Activated CD8-positive, alpha-beta memory T cell treated with anti-CD3 and anti-CD28 coated beads for 24 hours (primary cell): Measurements from ENCODE around the gene PCSK6.
"Not testable (repeated sequence)": the region's sequence is repeated elsewhere in the genome, so short reads cannot be mapped to it uniquely, and the experiment has no call there.

Experiments used
- DNase-seq: peaks from one replicate; pipeline ENCODE4 v3.0.0-alpha.2; 2020

Gene PCSK6

DNA sequence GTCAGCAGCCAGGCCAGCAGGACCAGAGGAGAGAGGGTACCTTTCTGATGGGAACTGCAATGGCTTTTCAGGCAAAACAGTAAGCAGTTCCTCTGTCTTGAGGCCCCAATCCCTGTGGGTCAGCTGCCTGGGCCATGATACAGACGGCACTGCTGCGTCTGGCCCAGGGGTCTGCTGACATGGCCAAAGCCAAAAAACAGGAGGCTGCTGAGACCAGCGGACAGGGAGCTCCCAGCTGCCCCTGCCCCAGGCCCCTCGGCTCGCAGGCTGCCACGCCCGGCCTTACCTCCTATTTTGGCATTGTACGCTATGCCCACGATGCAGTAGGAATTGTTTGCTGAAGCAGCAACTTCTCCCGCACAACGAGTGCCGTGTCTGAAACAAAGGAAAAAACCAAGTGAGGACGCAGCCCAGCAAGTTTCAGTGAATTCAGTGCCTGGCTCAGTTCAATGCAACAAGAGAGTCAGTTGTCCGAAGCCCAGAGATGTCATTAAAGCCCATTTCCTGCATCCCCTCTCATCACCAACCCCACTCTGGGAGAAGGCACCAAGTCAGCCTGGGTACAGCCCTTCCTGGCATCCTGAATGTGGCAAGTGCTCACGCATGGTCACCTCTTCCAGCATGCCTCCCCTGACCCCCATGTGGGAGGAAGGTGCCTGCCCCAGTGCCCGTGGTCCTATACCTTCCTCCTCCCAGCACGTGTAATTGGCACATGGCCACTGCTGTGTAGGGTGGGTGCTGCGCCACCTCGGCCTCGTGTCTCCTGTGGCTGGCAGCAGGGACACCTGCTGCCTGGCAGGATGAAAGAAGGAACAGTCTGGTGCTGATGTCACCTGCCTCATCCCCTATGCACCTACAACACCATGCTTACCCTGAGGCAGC, 61.7 kb downstream of the PCSK6 start:
- DNase-seq: peak; percentile 48

DNA sequence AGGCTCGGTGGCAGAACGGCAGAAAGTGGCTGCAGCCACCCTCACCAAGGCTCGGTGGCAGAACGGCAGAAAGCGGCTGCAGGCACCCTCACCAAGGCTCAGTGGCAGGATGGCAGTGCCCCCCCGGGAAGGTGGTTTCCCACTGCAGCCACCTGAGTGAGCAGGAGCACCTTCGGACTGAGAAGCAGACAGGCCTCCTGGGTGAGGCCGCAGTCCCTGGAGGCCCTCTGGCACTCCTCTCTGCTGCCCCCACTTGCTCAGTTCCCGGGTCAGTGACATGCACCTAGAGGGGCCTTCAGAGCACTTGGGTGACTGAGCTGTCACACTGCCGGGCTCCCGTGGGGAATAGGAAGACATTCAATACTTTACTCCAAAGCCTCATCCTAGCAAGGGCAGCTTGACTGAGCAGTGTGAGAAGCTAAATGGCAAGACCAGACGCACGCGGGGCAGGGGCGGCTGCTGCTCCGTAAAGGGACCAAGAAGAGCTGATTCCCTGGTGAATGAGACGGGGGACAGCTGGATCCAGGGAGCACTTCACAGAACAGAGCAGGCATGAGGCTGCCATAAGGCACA, 62.7 kb downstream of the PCSK6 start:
- peak; percentile 50 for DNase-seq

DNA sequence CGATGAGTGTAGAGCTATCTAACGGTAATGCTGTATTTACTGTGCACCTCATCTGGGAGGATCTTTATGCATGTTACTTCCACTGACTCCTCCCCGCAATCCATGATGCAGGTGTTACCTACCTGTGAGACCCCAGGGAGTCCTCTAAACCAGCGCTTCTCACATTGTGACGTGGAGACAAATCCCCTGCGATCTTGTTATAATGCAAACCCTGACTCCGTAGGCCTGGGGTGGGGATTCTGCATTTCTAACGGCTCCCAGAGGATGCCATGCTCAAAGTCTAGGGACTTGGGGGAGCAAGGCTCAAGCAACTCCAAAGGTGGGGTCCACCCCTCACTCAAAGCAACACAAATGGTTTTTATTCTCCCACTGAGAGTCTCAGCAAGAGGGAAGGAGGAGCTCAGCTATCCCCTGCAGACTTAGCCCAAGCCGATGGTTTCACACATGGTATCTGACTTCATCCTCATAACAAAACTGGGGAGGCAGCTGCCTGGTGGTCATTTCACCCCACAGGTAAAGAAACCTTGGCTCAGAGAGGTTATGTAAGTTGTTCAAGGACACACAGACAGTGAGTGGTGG, 63.6 kb downstream of the PCSK6 start:
- DNase-seq: peak; percentile 28

DNA sequence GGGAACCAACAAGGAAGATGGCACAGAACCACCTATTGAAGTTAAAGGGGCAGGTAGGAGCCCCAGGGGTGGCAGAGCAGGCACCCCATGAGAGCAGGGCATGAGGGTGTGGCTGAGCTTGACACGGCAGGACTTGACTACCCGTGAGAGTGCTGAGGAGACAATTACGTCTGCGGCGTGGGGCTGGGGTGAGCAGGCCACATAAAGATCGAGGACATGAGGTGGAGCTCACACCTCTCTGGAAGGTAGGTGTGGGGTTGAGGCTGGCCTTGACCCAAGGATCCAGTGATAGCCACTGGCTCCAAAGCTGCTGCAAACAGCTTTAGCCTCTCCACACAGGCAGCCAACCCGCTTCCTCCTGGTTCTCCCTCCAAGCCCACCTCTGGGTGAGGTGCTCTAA, 64.5 kb downstream of the PCSK6 start:
- peak; percentile 26 for DNase-seq

DNA sequence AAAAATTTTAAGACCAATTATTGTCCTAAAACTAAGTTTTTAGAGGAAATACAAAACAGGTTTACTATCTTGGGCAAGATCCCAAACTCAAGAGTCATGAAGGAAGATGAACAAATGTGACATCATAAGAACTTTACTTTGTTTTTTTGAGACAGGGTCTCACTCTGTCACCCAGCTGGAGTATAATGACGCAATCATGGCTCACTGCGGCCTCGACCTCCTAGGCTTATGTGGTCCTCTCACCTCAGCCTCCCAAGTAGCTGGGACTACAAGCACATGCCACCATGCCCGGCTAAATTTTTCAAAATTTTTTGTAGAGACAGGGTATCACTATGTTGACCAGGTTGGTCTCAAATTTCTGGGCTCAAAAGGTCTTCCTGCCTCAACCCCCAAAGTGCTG, 69.3 kb downstream of the PCSK6 start:
- DNase-seq: peak; percentile 11

DNA sequence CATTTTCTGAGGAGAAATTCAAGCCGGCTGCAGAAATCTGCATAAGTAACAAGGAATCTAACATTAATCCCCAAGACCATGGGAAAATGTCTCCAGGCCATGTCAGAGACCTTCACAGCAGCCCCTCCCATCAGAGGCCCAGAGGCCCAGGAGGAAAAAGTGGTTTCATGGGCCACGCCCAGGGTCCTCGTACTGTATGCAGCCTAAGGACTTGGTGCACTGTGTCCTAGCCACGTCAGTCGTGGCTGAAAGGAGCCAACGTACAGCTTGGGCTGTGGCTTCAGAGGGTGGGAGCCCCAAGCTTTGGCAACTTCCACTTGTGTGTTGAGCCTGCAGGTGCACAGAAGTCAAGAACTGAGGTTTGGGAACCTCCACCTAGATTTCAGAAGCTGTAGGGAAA, 73.0 kb downstream of the PCSK6 start:
- DNase-seq: peak; percentile 24

DNA sequence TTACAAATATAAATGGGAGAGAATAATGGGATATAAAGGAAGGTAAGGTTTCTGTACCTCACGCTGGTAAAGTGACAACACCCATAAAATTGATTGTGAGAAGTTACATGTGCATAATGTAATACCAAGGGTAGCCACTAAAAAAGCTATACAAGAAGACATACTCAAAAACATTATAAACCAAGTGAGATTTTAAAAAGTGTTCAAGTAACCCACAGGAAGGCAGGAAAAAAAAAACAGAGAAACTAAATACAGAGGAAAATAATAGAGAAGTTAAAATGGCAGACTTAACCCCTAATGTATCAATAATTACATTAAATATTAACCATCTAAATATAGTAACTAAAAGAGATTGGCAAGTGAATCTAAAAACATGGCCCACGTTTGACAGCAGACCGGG, 76.3 kb downstream of the PCSK6 start:
- no peak for DNase-seq

DNA sequence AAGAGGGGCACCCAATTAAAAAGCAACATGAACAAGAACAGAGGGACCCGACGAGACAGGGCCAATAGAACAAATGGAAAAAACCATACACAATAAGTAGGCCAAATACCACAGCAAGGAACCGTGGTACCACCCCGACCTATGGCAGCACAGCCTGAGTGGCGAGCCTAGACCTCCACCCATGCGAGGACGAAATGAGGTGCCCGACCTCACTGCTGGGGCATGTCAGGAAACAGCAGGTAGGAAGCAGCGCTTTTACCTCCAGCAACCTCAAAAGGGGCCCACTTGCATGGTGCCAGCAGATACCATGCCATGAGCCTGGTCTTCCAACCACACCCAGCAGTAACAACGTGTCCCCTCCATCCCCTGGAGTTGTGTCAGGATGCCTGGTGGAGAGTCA, 77.9 kb downstream of the PCSK6 start:
- peak; percentile 40 for DNase-seq

DNA sequence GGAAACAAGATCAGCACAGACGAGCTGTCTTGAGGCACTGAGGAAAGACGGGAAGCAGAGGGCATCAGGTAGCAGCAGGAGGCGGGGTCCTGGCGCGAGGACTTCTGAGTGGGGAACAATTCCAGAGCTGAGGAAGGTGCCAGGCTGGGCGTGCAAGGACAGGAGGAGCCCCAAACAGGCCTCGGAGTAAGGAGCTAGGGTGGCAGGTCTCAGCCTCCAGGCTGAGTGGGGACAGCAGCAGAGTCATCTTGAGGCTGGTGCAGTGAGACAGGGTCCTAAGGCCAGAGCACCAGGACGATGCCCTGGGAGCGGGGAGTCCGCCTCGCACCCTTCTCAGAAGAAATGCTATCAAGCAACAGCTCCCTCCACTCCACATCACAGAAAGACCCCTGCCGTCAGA, 78.4 kb downstream of the PCSK6 start:
- DNase-seq: peak; percentile 28

DNA sequence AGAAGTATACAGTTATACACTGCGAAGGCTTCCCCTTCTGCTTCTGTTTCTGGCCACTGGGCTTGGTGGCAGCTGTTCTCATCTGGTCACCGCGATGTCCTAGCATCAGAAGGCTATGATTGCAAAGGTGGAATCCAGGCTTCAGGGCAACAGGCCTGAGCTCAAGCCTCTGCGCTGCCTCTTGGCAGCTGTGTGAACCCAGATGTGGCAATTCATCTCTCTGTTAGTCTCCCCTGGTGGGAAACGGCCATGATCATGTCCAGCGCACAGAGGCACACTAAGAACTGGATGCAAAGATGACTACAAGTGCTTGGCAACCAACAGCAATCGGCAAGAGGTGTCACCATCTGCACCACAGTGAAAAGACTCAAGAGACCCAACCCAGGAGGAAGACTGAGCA, 78.9 kb downstream of the PCSK6 start:
- no peak for DNase-seq

DNA sequence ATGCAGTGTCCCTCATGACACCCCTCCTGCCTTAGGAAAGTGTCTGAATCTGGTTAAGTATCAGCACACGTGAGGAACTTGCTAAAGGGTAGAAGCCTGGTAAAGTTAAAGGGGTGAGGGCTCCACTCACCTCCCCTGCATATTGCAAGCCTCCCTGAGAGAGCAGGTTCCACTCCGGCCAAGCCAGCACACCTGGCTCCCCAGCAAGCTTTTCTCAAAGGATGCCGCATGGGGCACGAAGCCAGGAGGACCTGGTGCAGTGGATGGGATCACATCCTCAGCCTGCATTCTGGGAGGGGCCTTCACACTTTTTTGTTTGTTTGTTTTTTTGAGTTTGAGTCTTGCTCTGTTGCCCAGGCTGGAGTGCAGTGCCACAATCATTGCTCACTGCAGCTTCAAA, 79.9 kb downstream of the PCSK6 start:
- DNase-seq: peak; percentile 37

DNA sequence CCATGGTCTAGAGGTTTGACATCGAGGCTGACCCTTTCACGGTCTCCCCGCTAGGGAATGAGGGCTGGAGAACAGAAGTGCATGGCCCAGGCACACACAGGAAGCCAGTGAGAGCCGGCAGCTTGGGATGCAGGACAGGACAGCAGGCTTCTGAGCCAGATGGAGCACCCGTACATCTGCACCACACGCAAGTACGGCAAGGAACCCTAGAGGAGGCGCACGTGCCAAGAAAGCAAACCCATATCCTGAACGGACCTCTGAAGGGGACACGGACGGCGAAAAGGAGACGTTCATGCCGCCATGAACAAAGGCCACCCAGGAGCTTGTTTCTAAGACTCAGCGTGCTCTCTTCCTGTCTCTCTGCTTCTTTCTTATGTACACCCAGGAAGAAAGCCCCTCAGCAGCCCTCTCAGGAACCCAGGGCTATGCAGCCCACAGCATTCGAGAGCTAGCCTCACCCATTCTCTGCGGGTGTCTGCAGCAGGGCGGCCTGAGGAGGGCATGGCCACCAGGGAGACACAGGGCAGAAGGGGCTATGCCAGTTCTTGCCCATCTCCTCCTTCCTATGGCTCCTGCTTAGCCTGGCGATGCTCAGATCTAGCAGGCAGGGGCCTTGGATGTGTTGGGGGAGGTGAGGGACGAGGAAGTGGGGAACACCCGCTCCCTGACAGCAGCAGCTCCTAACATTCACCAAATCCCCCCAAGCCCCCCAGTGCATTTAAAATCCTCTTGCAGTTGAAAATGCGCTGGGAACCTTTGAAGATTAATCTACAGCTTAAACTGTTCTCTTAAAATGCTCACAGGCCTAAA, 81.3 kb downstream of the PCSK6 start:
- peak; percentile 52 for DNase-seq

DNA sequence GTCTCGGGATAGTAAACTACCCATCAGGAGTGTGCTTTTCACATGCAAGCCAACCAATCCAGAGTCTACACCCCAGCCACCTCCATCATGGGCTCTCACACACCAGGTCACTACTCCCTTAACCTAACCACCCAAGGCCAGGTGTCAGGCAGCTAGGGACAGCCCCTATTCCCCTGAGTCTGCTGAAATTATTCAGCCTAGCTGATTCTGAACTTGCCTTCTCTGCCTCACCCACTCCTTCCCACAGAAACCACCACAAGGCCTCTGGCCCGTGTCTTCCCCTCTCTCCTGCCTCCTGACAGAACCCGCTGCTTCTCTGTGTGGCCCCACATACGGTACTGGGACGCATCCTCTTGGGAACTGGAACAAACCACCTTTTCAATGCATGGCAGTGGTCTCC, 82.1 kb downstream of the PCSK6 start:
- DNase-seq: peak; percentile 56

DNA sequence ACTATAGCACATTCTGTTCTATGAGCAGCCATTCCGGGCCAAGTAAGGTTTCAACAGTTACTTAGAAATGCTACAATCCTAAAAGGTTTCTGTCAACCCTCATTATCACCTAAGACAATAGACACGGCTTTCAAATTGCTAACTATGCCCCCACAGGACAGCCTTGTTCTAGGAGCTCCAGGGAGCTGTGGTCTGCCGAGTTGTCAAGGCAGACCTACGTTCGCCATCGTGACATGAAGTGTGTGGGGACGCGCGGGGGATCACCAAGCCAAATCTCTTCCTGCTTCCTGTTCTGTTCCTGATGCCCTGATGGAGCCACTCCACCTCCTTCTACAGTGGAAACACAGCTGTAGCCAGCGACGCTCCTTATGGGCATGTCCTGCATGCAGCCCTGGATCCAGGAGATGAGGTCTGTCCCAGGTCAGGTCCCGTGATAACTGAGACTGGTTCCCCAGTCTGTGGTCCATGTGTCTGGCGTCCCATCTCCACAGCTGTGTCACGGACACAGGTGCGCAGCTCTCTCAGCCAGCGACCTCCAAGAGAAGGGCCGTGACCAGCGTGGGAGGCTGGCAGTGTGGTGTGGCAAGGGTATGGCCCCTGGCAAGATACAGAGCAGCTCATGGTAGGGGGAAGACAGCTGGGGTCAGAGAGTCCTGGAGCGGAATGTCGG, 82.8 kb downstream of the PCSK6 start:
- peak; percentile 44 for DNase-seq

DNA sequence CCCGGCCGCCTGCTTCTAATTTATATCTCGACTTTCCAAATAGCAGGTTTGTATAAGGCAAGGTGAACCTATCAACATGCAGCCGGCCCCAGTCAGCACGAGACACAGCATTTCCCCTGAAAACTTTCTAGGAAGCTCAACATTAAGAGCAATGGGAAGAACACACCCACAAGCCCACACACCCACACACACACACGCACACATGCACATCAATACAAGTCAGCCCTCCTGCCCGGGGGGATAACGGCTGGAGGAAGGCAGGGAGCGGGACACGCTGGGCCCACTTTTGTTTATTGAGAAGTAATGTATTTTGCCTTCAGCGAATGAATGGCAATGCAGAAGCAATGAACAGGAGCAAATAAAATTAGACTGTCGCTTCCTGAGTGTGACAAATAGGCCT, 83.5 kb downstream of the PCSK6 start:
- DNase-seq: peak; percentile 13

DNA sequence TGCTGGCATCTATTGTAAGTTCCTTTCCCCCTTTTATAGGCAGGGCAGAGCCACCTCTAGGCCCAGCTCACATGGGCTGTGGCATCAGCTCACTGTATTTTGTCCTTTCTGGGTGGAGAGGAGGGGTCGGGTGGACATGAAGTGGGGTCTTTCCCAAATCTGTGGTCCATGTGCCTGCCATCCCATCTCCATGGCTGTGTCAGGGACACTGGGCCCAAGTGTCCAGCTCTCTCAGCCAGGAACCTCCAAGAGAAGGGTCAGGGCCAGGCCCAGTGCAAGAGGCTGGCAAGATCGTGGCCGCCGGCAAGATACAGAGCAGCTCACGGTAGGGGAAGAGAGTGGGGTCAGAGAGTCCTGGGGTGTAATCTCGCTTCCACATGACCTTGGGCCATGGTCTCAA, 85.3 kb downstream of the PCSK6 start:
- DNase-seq: peak; percentile 26

DNA sequence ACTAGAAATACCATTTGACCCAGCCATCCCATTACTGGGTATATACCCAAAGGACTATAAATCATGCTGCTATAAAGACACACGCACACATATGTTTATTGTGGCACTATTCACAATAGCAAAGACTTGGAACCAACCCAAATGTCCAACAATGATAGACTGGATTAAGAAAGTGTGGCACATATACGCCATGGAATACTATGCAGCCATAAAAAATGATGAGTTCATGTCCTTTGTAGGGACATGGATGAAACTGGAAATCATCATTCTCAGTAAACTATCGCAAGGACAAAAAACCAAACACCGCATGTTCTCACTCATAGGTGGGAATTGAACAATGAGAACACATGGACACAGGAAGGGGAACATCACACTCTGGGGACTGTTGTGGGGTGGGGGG, 86.6 kb downstream of the PCSK6 start:
- DNase-seq: not testable (repeated sequence)

DNA sequence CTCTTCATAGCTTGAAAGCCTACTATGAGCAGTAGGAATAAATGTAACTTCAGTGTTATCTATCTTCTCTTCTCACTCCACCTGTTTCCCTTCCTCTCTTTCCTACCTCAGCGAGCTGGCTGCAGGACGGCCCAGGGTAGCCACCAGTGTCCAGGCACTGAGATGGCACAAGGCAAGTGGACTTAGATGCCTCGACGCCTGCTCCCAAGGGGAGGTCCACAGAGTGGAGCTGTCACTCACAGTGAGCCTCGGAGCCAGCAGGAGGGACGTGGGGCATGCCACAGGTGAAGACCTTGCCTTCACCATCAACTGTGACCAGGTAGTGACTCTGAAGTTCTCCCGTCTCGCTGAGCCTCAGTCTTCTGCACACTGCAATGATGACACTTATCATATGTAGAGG, 88.2 kb downstream of the PCSK6 start:
- peak; percentile 46 for DNase-seq

DNA sequence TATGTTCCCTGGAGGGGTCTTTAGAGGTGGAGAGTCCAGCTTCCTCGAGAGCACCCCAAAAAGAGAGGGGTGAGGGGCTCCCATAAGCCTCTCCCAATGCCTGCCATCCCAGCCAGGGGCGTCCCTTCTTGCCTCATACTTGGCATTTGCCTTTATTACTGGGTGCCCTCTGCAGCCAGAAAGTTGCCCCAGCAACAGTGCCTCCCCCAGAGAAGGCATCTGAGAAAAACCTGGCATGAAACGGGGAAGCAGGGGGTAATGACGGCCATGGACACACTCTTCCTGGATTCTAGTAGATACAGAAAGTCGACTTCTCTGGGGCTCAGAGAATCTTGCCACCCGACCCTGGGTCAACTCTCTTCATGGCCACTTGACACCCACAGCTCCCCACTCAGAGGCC, 90.1 kb downstream of the PCSK6 start:
- peak; percentile 15 for DNase-seq

DNA sequence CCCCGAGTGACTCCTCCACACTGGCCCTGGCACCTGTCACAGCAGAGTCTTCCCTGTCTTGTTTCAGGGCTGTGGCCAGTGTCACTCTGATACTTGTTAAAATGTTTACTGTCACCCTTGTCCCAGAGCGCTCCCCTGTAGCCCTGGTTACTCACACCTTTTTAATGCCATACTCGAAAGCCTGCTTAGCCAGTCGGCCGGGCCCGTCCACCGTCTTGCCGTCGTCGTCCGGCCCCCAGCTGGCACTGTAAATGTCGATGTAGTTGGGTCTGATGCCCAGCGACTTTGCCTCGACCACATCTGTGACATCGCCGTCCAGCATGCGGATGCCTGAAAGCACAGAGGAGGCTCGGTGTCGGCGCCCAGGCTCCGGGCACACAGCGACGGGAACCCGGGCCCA, 91.3 kb downstream of the PCSK6 start:
- DNase-seq: peak; percentile 43

DNA sequence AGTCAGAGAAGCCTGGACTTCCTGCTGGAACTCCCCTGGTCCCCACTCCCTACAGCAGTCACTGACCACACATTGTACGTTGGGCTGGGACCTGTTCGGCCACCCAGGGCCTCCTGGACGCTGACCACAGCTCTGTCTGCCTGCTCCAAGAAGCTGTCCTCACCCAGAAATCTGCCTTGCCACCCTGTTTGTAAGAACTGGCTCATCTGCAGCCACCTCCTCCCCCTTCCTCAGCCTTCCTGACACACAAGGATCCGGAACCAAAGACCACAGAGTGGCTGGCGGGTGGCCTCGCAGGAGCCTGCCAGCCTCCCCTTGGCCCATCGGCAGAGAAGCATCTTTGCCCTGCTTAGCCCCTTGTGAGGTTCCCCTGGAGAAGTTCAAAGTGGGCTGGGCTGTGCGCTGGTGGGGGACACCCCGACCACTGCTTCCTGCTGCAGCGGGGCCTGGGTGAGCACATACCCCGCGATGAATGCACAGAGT, 91.9 kb downstream of the PCSK6 start:
- no peak for DNase-seq

DNA sequence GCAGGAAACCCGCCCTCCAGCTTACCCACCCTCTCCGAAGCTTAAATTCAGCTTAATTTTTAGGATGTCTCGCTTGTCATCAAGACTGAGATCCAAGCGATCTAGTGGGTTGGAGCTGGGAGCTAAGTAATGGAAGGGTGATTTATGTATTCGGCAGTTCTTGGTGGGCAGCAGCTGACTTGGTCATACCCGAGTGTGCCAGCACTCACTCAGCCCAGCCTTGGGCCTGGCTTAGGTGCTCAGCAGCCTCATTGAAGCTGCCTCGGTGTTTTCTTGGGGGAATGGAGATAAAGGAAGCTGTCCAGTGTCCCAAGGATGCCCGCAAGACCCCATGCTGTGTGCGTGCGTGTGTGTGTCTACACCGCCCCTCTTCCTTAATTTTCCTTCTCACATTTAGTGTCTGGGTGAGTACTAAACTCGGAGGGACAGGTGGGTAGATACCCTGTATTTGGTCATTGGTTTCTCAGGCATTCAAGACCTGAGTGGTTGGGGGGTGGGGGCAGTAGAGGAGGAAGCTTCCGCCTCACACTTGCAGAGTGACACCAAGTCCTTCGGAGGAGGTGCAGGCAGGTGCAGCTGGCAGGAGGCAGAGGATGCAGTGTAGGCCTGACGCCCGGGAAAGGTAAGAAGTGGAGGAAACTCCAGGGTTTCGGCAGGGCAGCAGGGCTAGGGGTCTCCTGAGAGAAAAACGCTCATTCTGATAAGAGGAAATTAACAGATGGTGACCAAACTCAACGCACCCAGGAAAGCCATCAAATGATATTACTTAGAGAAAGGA, 92.8 kb downstream of the PCSK6 start:
- peak; percentile 47 for DNase-seq
